AML-193 (cell line): ENCODE measurements around the gene C12orf57.
A peak's percentile ranks its signal among the peaks of the same experiment; 100 is the strongest.

Experiments used
- DNase-seq, 2 experiments: peaks; one replicate each; lab custom pipeline; 2025; lab: John Stamatoyannopoulos, UW

C12orf57 gene

GRCh38 chr12:6964605-6965025, 20.8 kb downstream of the C12orf57 start:
- no peak for DNase-seq

DNA sequence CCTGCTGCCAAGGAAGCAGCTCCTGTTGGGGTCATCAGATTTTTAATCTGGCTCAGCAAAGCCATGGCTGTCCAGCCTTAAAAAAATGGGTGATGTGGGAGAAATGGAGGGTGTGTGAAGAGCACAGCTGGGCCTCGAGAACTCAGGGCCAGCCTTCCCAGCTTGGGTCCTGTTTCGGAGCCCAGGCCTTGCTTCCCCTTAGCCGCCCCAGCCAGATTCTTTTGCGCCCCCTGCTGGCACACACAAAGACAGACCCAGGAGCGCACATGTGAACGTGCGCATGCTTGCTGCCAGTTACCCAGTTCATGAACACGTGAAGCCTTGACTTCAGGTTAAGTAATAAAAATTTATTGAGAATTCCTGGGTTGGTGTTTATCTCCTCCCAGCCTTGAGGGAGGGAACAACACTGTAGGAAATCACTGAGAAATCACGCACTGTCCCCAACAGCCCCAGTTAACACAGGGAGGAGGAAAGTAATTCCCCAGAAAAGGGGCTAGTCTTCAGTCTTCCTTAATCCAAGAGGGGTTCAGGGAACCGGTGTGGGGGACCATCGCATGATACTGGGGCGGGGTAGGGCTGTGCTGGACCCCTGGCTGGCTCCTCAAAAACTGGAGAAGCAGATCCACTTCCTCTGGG, 21.3 kb downstream of the C12orf57 start:
- peak; percentile 75 to 81 for DNase-seq

GRCh38 chr12:6965714-6966113, 21.9 kb downstream of the C12orf57 start:
- no peak for DNase-seq

GRCh38 chr12:6966351-6966750, 22.5 kb downstream of the C12orf57 start:
- DNase-seq, result no peak

GRCh38 chr12:6967651-6968100, 23.9 kb downstream of the C12orf57 start:
- no peak for DNase-seq

DNA sequence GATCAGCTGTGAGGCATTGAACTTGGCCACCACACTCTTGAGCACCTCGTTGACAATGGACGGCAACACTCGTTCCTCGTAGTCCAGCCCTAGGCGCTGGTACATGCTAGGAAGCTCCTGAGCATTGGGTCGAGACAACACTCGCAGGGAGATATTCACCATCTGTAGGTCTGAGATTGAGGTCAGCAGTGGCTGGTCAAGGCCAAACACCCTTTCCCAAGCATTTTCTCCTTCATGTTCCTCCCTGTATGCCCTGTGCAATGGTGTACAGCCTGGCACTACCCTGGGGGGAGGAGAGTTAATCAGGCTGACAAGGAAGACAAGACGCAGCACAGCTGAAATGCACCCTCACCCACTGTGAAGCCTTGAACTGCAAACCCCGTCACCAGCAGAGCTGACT, 24.6 kb downstream of the C12orf57 start:
- DNase-seq, result no peak

DNA sequence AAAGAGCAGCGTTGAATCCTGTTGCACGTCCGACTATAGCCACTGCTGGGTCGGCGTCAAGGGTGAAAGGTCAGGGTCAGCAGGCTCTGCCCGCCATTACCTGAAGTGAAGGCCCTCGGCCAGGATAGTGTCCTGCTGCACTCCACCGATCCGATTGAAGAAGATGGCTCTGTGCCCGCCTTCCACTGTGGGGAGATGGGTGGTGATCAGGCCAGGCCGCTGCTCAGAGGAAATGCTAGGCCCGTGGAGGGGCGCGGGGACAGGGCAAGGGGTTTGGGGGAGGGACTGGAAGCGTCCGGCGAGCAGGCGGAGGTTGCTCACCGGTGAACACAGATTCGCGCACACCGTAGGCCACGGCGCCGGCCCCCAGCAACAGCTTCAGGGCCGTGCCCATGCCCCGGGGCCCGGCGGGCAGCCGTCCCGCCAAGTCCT, 26.3 kb downstream of the C12orf57 start:
- no peak for DNase-seq

GRCh38 chr12:6974180-6974579, 30.4 kb downstream of the C12orf57 start:
- no peak for DNase-seq

- DNase-seq, result no peak
Measured at GRCh38 chr12:6975297-6976032, 31.6 kb downstream of the C12orf57 start.

- DNase-seq, result no peak
Measured at GRCh38 chr12:6977653-6978052, 33.8 kb downstream of the C12orf57 start.

- DNase-seq, result no peak
Measured at GRCh38 chr12:6978188-6978587, 34.4 kb downstream of the C12orf57 start.

- DNase-seq, result no peak
Measured at GRCh38 chr12:6978611-6979011, 34.8 kb downstream of the C12orf57 start.

DNA sequence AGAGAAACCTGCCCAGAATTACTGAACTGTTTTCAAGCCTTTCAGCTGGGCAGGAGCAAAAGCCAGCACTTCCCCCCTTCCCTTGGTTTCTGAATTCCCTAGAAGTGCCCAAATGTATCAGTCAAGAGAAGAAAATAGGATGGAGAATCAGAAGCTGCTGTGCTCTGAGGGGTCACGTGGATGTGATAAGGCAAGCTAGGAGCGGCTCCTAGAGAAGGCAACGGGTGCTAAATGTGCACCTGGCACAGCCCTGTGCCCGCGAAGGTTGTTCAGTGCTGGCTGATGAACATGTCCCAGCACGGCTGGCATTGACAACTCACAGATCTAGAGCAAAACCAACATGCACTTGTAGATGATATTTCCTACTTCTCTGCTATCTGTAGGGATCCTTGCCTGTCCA, 35.2 kb downstream of the C12orf57 start:
- DNase-seq, result no peak

- DNase-seq, result no peak
Measured at GRCh38 chr12:6979453-6979852, 35.6 kb downstream of the C12orf57 start.

DNA sequence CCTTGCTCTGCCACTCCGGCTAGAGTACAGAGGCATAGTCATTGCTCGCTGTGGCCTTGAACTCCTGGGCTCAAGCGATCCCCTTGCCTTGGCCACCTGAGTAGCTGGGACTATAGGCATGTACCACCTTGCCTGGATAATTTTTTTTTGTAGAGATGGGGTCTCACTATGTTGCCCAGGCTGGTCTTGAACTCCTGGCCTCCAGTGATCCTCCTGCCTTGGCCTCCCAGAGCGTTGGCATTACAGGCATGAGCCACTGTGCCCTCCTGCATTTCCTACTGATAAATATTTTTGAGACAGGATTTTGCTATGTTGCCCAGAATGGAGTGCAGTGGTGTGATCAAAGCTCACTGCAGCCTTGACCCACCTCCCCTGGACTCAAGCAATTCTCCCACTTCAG, 36.3 kb downstream of the C12orf57 start:
- no peak for DNase-seq

GRCh38 chr12:6980740-6981139, 36.9 kb downstream of the C12orf57 start:
- DNase-seq, result no peak

DNA sequence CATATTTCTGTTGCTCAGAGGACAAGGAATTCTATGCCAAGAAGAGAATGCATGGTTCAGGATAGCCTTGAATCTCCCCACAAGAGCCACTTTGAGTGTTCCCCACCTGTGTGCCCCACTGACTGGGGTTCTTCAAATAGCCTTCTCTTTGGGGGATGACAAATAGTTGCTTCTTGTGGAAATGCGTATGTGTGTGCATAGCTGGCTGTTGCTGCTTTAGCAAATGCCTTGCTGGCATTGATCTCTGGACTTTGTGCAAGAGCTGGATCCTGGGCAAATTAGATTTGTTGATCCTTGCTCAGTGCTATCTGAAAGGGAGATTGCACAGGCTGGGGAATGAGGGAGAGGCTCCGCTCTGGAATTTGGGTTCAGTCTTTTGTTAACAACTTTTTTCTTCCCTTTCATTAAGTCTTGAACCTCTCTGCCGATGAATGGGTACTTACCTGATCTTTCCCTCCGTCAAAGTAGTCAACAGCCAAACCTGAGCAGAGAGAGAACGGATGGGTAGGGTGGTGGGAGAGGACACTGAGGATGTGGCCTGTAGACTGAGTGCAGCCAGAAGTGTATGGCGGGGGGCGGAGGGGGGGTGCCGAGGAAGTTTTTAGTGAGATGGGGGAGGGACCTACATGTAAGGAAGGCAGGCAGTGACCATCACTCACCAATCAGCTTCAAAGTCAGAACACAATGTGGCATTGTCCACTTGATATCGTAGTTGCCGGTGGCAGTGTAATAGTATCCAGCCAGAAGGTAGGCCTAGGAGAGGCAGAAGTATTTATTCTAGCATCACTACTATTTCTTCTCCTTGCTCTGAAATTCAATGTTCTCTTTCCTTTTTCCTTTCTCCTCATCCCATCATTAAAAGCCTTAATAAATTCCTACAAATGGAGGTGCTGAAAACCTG, 37.6 kb downstream of the C12orf57 start:
- no peak for DNase-seq

GRCh38 chr12:6982532-6982931, 38.7 kb downstream of the C12orf57 start:
- DNase-seq, result no peak

DNA sequence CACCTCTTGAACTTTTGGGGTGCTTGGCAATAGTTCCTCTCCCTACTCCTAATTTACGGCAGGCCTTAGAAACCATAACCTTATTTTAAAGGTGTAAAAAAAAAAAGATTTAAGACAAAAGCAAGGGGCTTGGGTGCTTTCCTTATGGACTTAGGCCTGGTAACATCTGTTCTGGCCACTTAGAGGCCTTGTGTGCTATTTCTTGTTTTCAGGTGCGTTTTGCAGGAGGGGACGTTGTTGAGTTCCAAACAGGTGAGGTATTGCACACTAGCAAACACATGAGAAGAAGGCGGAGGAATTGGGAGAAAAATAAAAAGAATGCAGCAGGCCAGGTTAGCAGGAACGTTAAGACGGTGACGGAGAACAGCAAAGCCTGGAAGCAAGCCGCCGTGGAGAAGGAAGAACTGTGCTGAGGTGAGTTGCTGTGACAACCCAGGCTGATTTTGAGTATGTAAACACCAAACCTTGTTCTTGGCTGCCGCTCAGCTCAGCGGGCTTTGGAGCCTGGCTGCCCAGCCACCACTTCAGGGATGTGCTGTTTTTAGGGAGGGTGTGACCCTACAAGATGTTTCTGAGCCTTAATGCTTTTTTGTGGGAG, 44.2 kb downstream of the C12orf57 start:
- no peak for DNase-seq
